ENCODE data around the gene ABI3BP. TPM values are rescaled to one million over a fixed set of nuclear protein-coding genes. Genes with fewer than 3 reads are reported as not detected.

Gene ABI3BP
- total RNA-seq, 1 experiment from 2014 or later = 0.15 TPM

DNA sequence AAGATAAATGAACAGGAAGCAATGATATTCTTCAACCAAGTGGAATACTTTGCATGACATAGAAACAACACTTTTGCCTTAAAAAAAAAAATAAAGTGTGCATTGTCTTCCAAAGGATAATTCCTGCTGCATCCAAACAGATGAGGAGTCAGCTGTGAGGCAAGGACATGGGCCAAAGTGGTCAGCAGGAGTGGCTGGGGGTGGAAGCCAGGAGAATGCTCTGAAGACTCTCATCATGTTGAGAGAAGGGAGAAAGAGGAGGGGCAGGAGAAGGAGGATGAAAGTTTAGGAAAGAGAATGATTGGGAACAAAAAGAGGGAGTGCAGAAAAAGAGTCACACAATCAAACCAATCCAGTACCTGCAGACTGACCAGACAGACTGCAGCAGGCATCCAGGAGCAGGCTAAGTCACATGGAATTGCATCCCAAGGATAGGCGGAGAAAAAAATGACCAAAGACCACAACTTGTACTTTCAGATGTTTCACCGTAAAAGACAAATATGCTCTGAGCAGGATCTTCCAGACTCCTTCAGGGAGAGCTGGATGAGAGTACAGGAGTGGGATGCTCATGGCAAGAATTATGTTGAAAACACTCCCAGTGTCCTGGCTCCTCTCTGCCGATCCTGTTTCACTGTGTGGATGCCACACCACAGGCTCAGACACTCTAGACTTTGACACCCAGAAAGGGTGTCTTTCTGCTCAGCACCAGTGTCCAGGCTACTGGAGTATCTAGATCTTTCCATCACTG, 11.9 kb downstream of the ABI3BP start:
- TF ChIP-seq, protein P1, sequence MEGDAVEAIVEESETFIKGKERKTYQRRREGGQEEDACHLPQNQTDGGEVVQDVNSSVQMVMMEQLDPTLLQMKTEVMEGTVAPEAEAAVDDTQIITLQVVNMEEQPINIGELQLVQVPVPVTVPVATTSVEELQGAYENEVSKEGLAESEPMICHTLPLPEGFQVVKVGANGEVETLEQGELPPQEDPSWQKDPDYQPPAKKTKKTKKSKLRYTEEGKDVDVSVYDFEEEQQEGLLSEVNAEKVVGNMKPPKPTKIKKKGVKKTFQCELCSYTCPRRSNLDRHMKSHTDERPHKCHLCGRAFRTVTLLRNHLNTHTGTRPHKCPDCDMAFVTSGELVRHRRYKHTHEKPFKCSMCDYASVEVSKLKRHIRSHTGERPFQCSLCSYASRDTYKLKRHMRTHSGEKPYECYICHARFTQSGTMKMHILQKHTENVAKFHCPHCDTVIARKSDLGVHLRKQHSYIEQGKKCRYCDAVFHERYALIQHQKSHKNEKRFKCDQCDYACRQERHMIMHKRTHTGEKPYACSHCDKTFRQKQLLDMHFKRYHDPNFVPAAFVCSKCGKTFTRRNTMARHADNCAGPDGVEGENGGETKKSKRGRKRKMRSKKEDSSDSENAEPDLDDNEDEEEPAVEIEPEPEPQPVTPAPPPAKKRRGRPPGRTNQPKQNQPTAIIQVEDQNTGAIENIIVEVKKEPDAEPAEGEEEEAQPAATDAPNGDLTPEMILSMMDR (IDR thresholded peaks at IDR 0.05 in 2 of 3, conservative IDR thresholded peaks at IDR 0.05 in 1 of 3; ENCODE audit: borderline replicate concordance in 1 of 3, insufficient read depth in 1 of 3, low read depth in 2 of 3, low read length in 2 of 3) = no peak
- TF ChIP-seq, protein P2, sequence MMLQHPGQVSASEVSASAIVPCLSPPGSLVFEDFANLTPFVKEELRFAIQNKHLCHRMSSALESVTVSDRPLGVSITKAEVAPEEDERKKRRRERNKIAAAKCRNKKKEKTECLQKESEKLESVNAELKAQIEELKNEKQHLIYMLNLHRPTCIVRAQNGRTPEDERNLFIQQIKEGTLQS (IDR thresholded peaks at IDR 0.05) = no peak
- TF ChIP-seq, protein P3, sequence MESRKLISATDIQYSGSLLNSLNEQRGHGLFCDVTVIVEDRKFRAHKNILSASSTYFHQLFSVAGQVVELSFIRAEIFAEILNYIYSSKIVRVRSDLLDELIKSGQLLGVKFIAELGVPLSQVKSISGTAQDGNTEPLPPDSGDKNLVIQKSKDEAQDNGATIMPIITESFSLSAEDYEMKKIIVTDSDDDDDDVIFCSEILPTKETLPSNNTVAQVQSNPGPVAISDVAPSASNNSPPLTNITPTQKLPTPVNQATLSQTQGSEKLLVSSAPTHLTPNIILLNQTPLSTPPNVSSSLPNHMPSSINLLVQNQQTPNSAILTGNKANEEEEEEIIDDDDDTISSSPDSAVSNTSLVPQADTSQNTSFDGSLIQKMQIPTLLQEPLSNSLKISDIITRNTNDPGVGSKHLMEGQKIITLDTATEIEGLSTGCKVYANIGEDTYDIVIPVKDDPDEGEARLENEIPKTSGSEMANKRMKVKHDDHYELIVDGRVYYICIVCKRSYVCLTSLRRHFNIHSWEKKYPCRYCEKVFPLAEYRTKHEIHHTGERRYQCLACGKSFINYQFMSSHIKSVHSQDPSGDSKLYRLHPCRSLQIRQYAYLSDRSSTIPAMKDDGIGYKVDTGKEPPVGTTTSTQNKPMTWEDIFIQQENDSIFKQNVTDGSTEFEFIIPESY (IDR thresholded peaks at IDR 0.05; ENCODE audit: extremely low read depth, insufficient replicate concordance, low read length) = no peak
- TF ChIP-seq RAD21 (IDR thresholded peaks at IDR 0.05; ENCODE audit: low read depth) (no peak), EZH2phosphoT487 (IDR thresholded peaks at IDR 0.05; ENCODE audit: borderline replicate concordance) (no peak), TCF7L2 (IDR thresholded peaks at IDR 0.05; ENCODE audit: borderline replicate concordance, extremely low read depth, insufficient read depth, insufficient read length) (no peak)
- DNase-seq (ENCODE audit: low read depth, low spot score) = no peak
- Histone ChIP-seq H3K27ac (ENCODE audit: low read depth, low read length) (no peak overlapping the region), H3K9me2 (ENCODE audit: insufficient read depth) (no peaks in the 10 kb centered on the region), H3K4me1 (ENCODE audit: control insufficient read depth in 1 of 2, insufficient read depth in 2 of 2, low read length in 2 of 2) (no peaks in the 10 kb centered on the region), H3K27me3 (ENCODE audit: insufficient read depth, low read length) (no peaks in the 10 kb centered on the region), H3K36me3 (ENCODE audit: control insufficient read depth in 1 of 2, insufficient read depth in 2 of 2, low read length in 2 of 2) (no peaks in the 10 kb centered on the region), H3K9me3 (ENCODE audit: control insufficient read depth in 1 of 2, insufficient read depth in 1 of 2, low read depth in 1 of 2, low read length in 2 of 2) (no peaks in the 10 kb centered on the region), H2AFZ (ENCODE audit: low read depth, low read length, poor library complexity, severe bottlenecking) (no peak overlapping the region), H3K9ac (ENCODE audit: low read length) (no peak overlapping the region), H4K20me1 (ENCODE audit: insufficient read depth) (no peaks in the 10 kb centered on the region), H3K4me2 (ENCODE audit: low read length) (no peak overlapping the region), H3K4me3 (replicated peaks in 1 of 2; ENCODE audit: low read depth in 1 of 2, low read length in 2 of 2) (no peak overlapping the region), H3K79me2 (ENCODE audit: insufficient read depth, low read length) (no peaks in the 10 kb centered on the region)
- ChIA-PET CTCF (no interaction called here), RAD21 (ENCODE audit: low non-redundant PET in 1 of 2, low total read pairs in 2 of 2, uncharacterized antibody in 2 of 2, unreplicated experiment in 2 of 2) (no interaction called here), POLR2A (no interaction called here)
- intact Hi-C loops (cut with micrococcal nuclease) = no loop called here
- BruUV-seq (replicated peaks) = no TSS peak
- ATAC-seq = no peak
